GM18861 (cell line): Measurements from ENCODE around the gene PNPLA5.
"Not testable (repeated sequence)": the region's sequence is repeated elsewhere in the genome, so short reads cannot be mapped to it uniquely, and the experiment has no call there.

Experiments used
- ATAC-seq: cut with Tn5 transposase; IDR thresholded peaks from one replicate; pipeline ENCODE4 v1.9.1; 2021; ENCODE audit not compliant: unreplicated experiment

The PNPLA5 gene, protein sequence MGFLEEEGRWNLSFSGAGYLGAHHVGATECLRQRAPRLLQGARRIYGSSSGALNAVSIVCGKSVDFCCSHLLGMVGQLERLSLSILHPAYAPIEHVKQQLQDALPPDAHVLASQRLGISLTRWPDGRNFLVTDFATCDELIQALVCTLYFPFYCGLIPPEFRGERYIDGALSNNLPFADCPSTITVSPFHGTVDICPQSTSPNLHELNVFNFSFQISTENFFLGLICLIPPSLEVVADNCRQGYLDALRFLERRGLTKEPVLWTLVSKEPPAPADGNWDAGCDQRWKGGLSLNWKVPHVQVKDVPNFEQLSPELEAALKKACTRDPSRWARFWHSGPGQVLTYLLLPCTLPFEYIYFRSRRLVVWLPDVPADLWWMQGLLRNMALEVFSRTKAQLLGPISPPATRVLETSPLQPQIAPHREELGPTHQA

GRCh38 chr22:43891360-43892182 is at the start of gene PNPLA5:
PNPLA5 (minus strand) TSS chr22:43892013; CDS start chr22:43891880, 133 bp downstream.
- no peak for ATAC-seq

- no peak for ATAC-seq
Observed at GRCh38 chr22:43941449-43941848, 49.6 kb upstream of the PNPLA5 start.

GRCh38 chr22:43931771-43932170 is 40.0 kb upstream of the PNPLA5 start:
- ATAC-seq: no peak

- no peak for ATAC-seq
Observed at GRCh38 chr22:43928908-43929307, 37.1 kb upstream of the PNPLA5 start.

GRCh38 chr22:43928468-43928867 is 36.7 kb upstream of the PNPLA5 start:
- no peak for ATAC-seq

DNA sequence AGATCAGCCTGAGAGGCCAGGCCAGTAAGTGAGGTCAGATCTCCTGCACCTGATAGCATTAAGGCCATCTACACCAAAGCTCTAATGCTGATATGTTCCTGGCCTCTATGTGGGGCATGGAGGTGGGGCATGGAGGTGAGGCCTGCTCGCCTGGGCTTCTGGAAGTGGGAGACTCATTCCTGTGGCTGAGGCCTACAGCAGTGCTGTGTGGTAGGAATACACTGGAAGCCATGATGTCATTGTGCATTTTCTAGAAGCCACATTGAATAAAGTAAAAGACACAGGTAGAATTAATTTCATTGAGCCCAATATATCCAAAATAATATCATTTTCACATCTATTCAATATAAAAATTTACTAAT is 34.5 kb upstream of the PNPLA5 start:
- ATAC-seq: no peak

DNA sequence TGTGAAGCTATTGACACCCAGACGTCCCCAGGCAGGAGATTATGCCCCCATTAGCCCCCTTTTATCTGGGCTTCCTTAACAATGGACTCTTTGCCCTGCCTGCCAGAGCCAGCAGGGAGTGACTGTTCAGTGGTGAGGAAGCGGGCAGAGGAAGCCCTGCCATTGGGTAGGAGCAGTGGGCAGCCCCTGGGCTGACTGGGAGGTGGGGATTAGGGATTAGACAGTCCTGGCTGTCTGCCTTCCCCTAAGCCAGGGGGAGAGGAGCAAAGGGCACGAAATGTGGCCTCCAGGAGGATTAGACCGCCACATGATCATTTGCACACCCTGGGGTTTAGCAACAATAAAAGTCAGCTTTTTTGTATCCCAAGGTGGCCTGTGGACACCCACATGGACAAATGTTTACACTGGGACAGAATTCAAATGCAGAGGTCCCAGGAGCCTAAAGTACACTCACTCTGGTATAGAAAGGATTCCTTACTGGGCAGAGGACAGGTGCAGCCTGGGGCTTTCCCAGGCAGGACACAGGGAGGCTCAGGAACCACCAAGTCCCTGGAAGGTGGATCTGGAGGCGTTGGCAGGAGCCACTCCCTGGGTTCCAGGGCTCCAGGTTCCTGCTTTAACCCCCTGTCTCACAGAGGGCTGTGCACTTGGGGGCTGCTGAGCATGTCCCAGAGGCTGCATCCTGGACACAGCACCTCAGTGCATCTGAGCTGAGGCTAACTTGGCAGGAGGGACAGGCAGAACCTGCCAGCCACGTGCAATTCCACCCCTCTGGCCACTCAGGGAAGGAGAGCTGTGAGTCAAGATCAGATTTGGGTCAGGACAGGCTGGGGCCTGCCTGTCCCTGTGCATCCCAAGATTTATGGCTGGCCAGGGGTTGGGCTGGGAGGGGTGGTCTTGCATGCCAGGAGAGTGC is 33.9 kb upstream of the PNPLA5 start:
- ATAC-seq: no peak

- ATAC-seq: no peak
Observed at GRCh38 chr22:43924877-43925276, 33.1 kb upstream of the PNPLA5 start.

GRCh38 chr22:43923631-43924464 is 32.0 kb upstream of the PNPLA5 start, which contains the start of gene PNPLA3:
PNPLA3 (plus strand) TSS chr22:43923805; CDS start chr22:43923912, 107 bp downstream.
- ATAC-seq: no peak

GRCh38 chr22:43923191-43923590 is 31.4 kb upstream of the PNPLA5 start:
- ATAC-seq: no peak

GRCh38 chr22:43922123-43922522 is 30.3 kb upstream of the PNPLA5 start:
- no peak for ATAC-seq

DNA sequence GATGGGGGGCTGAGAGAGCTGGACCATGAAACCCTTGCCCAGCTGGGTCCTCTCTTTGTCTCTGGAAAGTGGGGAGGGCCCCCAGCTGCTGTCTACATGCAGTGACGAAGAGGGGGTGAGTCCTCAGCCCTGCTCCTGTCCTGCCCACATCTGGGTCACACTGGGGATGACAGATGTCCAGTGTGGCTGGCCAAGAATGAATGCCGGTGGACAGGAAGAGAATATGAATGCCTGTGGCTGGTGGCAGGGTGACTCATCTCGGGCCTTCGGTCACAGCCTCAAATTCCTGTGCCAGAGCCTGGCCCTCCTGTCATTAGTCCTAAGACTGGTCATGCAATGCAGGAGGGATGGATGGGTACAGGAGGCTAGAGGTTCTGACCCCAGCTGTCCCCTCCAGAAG is 29.6 kb upstream of the PNPLA5 start:
- no peak for ATAC-seq

DNA sequence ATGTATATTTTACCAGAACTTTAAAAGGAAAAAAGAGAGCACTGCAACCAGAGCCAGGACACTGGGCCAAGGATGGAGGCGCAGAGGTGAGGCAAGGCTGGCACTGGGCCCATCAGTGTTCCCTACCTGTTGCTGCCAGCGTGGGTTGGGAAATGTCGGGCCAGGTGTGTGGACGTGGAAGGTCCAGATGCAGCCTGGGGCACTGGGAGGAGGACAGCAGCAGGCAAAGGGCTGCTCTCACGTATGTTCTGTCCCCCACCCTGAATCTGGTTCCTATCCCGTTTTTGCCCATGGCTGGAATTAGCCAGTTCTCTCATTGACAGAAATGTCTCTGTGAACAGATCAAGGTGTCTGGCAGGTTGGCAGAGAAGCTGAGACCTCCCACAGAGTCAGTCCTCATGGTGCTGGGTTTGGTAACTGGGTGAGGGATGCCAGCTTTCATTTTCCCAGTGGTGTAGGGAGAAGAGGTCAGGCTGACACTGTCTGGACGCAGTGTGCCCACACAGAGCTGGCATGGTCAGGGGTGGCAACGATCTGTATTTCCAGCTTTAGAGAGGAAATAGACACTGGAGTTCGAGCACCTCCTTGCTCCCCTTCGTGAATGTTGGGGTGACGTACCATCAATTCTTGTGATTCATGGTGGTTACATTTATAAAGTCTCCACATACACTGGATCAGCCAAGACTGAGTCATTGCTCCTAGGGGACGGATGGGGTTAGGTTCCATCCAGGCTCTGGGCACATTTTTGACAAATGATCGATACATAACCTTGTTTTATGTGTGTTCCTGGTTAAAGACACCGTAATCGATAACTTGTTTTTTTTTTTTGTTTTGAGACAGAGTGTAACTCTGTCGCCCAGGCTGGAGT is 27.5 kb upstream of the PNPLA5 start:
- ATAC-seq: no peak

DNA sequence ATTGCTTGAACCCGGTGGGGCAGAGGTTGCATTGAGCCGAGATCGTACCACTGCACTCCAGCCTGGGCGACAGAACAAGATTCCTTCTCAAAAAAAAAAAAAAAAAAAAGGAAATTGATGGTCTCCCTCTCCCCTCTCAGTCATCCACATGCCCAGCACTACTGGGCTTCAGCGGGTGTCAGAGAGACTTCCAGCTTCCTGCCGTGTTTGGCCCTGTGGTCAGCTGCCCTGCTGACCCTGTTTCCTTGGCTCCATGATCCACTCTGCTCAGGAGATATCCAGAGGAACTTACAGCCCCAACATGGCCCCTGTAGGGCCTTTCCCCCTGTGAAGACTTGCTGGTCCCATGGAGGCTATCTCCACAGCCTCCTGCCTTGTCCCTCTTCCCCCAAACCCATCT is 25.7 kb upstream of the PNPLA5 start:
- no peak for ATAC-seq

GRCh38 chr22:43911351-43911750 is 19.5 kb upstream of the PNPLA5 start:
- ATAC-seq: no peak

DNA sequence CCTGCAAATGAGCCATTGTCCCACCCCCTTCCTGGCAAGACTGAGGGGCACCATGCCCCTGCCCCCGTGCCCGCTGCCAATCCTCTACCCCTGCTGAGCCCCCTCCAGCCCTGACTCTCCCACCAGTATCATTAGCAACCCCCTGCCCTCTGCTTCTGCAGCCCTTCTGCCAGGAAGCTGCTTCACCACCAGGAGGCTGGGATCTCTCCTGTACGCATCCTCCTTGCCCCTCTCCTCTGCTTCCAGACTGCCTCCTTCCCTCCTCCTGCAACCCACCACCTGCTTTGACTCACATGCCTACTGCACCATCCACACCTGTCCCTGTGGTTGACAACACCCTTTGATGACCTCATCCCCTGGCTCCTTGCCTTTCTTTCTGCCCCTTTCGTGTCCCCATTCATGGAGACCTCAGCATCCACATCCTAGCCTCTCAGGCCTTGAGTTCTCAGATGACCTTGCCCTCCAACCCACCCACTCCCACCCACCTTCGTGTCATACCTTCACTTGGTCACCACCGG is 18.4 kb upstream of the PNPLA5 start:
- no peak for ATAC-seq

- ATAC-seq: no peak
Observed at GRCh38 chr22:43909708-43910107, 17.9 kb upstream of the PNPLA5 start.

- no peak for ATAC-seq
Observed at GRCh38 chr22:43905681-43906080, 13.9 kb upstream of the PNPLA5 start.

- not testable (repeated sequence) for ATAC-seq
Observed at GRCh38 chr22:43904412-43904811, 12.6 kb upstream of the PNPLA5 start.
